GM21528 (cell line): ENCODE data around the gene ANAPC13.

Experiments
- ATAC-seq: cut with Tn5 transposase; IDR thresholded peaks from one replicate; pipeline ENCODE4 v1.9.1; 2021; ENCODE audit warnings: mild to moderate bottlenecking, moderate library complexity; ENCODE audit not compliant: unreplicated experiment, low FRiP score

The ANAPC13 gene

GRCh38 chr3:134457376-134458074, 28.3 kb downstream of the ANAPC13 start:
- no peak for ATAC-seq

DNA sequence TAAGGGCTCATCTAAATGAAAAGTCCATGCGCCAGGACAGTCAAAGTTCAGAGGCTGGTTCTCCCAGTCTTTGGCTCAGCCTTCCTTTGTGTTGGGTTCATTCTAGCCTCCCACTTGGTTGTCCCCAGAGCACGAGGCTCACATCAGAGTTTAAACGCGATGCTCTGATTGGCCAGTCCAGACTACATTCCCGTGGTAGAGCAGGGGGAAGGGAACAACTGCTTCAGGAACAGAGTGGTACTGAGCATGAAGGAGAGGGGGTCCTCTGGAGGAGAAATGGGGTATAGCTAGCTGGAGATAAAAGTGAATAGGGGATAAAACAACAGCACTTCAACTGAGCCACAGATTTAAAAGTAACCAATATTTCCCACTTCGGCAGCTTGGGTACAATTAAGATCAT, 32.2 kb downstream of the ANAPC13 start:
- ATAC-seq = no peak

GRCh38 chr3:134449951-134450350, 35.8 kb downstream of the ANAPC13 start:
- no peak for ATAC-seq

- no peak for ATAC-seq
Observed at GRCh38 chr3:134449277-134449676, 36.5 kb downstream of the ANAPC13 start.

DNA sequence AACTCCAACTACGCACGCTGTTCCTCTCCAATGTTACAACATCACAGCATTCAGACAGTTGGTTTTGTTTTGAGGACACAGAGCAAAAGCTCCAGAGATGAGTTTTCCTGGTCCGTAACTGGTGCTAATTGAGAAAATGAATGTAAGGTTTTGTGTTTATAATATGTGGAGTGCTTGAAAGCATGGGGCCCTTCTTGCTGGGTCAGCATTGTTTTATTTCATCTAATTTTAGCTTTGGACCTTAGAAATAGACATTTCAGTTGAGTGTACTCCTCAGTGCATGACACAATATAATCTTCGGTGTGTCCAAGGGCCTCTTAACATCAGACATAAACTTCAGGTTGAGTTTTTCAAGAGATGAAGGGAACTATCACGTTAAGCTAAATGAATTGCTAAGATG, 37.1 kb downstream of the ANAPC13 start:
- ATAC-seq = no peak

- ATAC-seq = no peak
Observed at GRCh38 chr3:134447351-134447750, 38.4 kb downstream of the ANAPC13 start.

DNA sequence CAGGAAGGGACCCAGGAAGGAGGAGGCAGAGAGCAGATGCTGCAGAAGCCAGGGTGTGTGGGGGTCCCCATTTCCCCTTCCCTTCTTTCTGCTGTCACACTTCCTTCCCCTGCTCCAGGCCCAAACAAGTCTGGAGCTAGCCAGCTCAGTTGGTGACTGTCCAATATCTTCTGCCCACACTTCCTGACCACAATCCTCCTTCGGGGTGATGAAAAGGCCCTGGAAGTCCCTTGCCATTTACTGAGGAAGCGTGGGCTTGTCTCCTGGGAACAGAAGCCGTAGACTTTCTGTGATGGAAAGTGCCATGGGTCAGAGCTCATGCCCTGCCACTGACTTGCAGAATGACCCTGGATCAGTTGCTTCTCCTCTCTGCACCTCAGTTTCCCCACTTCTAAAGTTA, 39.0 kb downstream of the ANAPC13 start:
- no peak for ATAC-seq

- no peak for ATAC-seq
Observed at GRCh38 chr3:134445636-134446035, 40.1 kb downstream of the ANAPC13 start.

GRCh38 chr3:134445095-134445494, 40.7 kb downstream of the ANAPC13 start:
- ATAC-seq = no peak

DNA sequence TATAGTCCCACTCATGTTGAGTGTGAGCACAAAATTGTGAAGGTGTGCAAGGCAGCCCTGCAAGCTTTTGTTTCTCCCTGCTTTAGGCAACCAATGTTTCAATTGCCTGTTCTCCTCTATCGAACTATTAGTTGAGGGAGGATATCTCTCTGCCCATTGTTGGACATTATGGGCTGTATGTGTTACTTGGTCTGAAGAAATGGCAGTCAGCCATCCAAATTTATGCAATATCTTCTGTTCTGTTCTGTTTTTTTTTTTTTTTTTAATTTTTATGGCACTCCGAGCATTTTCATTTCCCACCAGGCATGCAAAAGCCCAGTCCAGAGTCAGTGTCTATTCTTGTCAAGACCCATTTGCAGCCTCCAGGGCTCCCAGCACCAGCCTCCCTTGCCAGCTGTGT, 44.0 kb downstream of the ANAPC13 start:
- ATAC-seq = no peak

DNA sequence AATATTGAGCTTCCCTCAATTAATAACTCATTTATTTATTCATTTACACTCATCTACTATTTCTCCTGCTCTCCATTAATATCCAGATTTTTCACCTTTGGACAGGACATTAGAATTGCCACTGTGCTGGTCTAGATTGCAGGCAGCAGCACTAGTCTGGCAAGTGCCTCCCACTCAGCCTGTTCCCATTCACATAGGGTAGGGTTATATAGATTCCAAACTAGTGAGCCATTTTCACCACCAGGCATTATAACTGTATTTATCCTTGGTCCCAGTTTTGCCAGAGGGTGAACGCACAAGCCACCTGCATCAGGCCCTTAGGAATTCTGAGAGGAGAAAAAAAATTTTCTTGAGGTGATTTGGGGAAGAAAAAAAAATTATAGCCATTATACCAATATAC, 44.5 kb downstream of the ANAPC13 start:
- no peak for ATAC-seq

DNA sequence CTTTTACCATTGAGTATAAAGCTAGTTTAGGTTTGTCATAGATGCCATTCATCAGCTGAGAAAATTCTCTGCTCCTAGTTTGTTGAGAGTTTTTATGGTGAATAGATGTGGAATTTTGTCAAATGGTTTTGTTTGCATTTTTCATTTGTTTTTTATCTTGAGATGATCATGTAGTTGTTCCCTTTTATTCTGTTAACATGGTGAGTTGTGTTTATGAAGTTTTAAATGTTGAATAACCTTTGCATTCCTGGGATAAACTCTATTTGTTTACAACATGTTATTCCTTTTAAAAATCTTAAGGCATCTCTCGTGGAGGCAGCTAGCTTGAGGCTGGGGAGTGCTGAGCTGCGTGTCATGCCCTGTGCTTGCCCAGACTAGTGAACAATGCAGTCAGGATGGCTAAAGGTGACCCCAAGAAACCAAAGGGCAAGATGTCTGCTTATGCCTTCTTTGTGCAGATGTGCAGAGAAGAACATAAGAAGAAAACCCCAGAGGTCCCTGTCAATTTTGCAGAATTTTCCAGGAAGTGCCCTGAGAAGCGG, 48.5 kb downstream of the ANAPC13 start:
- no peak for ATAC-seq

- no peak for ATAC-seq
Observed at GRCh38 chr3:134432236-134432635, 53.5 kb downstream of the ANAPC13 start.

GRCh38 chr3:134430950-134431445, 54.8 kb downstream of the ANAPC13 start:
- ATAC-seq = no peak

- no peak for ATAC-seq
Observed at GRCh38 chr3:134430174-134430573, 55.6 kb downstream of the ANAPC13 start.

DNA sequence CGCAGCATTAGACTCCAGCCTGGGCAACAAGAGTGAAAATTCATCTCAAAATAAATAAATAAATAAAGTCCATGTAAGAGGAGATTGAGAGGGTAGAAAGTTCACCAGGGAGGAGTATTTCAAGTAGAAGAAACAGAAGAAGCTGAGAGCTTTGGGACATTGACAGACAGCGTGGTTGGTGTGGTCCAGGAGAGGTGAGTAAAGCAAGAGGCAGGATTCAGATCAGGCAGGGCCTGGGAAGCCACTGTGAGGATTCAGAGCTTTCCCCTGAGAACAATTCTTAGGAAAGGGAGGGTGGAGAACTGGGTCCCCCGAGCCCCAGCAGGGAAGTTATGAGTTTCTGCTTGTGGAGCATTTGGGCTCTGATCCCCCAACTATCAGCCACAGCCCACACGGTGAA, 57.4 kb downstream of the ANAPC13 start:
- ATAC-seq = no peak
